ENCODE data around the gene ARHGEF7. TPM values are rescaled to one million over a fixed set of nuclear protein-coding genes. Genes with fewer than 3 reads are reported as not detected.

Gene ARHGEF7
- total RNA-seq, 1 experiment from 2014 or later: 46.2 TPM

DNA sequence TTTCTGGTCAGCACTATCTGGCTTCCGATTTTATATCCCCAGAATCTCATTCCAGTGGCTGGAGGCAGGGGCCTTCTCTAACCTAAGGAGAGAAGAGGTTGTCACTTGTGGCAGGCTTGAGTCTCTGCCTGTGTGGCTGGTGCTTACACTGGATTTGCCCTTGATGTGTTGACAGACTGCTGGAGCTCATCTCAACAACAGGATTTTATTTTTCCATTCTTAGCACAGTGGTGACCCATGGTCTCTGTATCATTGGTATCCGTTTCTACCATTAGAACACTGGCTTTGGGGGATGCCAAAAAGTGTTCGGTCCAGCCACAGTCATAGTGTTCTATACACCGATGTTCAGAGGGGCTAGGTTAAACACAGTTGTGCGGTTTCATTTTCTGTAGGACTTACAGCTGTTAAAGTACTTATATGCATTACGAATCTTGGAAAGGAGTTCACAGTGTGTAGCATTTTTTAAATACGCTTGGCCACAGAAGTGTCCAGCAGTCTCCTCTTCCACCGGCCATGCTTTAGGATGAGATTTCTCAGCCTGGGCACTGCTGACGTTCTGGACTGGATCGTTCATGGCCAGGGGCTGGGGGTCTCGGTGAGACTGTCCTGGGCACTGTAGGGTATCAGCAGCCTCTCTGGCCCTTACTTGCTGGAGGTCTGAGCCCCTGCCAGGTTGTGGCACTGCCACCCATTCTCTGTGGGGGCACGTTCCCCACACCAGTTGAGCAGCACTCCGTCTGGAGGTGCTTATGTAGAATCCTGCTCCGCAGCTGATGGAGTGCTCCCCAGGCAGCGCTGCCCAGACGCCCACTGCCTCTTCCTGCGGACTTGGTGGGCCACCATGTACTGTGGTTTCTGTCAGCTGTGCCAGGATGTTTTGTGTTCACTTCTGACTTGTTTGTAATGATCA lies 163.9 kb downstream of the ARHGEF7 start:
- intact Hi-C loops (cut with micrococcal nuclease): no loop called here
- Histone ChIP-seq H3K4me2 (ENCODE audit: low read length) (no peak overlapping the region), H3K27ac (ENCODE audit: low read depth, low read length) (no peak overlapping the region), H4K20me1 (ENCODE audit: insufficient read depth) (no peaks in the 10 kb centered on the region), H3K27me3 (ENCODE audit: insufficient read depth, low read length) (no peaks in the 10 kb centered on the region), H3K4me3 (replicated peaks in 1 of 2; ENCODE audit: low read depth in 1 of 2, low read length in 2 of 2) (no peak overlapping the region), H3K36me3 (ENCODE audit: control insufficient read depth in 1 of 2, insufficient read depth in 2 of 2, low read length in 2 of 2) (peaks cover 5 to 27% of the 10 kb centered on the region in 2 experiments), H3K9me2 (ENCODE audit: insufficient read depth) (no peaks in the 10 kb centered on the region), H3K9ac (ENCODE audit: low read length) (no peak overlapping the region), H2AFZ (ENCODE audit: low read depth, low read length, poor library complexity, severe bottlenecking) (no peak overlapping the region), H3K9me3 (ENCODE audit: control insufficient read depth in 1 of 2, insufficient read depth in 1 of 2, low read depth in 1 of 2, low read length in 2 of 2) (no peaks in the 10 kb centered on the region), H3K79me2 (ENCODE audit: insufficient read depth, low read length) (peaks cover 5% of the 10 kb centered on the region), H3K4me1 (ENCODE audit: control insufficient read depth in 1 of 2, insufficient read depth in 2 of 2, low read length in 2 of 2) (no peaks in the 10 kb centered on the region)
- POLR2A ChIA-PET: no interaction called here
- ATAC-seq (no peak), DNase-seq (ENCODE audit: low read depth, low spot score) (no peak)
- no TSS peak for BruUV-seq (replicated peaks)
- TF ChIP-seq POLR2AphosphoS5 (IDR thresholded peaks at IDR 0.05; ENCODE audit: low read depth, low read length) (no peak), ZBTB33 (IDR thresholded peaks at IDR 0.05; ENCODE audit: extremely low read depth, insufficient replicate concordance, low read length) (no peak), ZNF274 (IDR thresholded peaks at IDR 0.05; ENCODE audit: low read depth, low read length) (no peak), JUND (IDR thresholded peaks at IDR 0.05) (no peak), FOSL1 (IDR thresholded peaks at IDR 0.05; ENCODE audit: low read depth) (no peak), EZH2 (IDR thresholded peaks at IDR 0.05) (no peak), MAX (IDR thresholded peaks at IDR 0.05) (no peak), SIN3A (IDR thresholded peaks at IDR 0.05; ENCODE audit: low read depth) (no peak), ELF1 (IDR thresholded peaks at IDR 0.05; ENCODE audit: borderline replicate concordance, low read depth) (no peak), POLR2A (IDR thresholded peaks at IDR 0.05; ENCODE audit: borderline replicate concordance, extremely low read depth, insufficient read depth, insufficient read length) (no peak), ZFX (IDR thresholded peaks at IDR 0.05) (no peak), CBX3 (IDR thresholded peaks at IDR 0.05; ENCODE audit: low read depth) (no peak), TCF7L2 (IDR thresholded peaks at IDR 0.05; ENCODE audit: borderline replicate concordance, extremely low read depth, insufficient read depth, insufficient read length) (no peak), EGR1 (IDR thresholded peaks at IDR 0.05; ENCODE audit: low read depth) (no peak)
- TF ChIP-seq, protein P1, sequence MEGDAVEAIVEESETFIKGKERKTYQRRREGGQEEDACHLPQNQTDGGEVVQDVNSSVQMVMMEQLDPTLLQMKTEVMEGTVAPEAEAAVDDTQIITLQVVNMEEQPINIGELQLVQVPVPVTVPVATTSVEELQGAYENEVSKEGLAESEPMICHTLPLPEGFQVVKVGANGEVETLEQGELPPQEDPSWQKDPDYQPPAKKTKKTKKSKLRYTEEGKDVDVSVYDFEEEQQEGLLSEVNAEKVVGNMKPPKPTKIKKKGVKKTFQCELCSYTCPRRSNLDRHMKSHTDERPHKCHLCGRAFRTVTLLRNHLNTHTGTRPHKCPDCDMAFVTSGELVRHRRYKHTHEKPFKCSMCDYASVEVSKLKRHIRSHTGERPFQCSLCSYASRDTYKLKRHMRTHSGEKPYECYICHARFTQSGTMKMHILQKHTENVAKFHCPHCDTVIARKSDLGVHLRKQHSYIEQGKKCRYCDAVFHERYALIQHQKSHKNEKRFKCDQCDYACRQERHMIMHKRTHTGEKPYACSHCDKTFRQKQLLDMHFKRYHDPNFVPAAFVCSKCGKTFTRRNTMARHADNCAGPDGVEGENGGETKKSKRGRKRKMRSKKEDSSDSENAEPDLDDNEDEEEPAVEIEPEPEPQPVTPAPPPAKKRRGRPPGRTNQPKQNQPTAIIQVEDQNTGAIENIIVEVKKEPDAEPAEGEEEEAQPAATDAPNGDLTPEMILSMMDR (IDR thresholded peaks at IDR 0.05 in 2 of 3, conservative IDR thresholded peaks at IDR 0.05 in 1 of 3; ENCODE audit: borderline replicate concordance in 1 of 3, insufficient read depth in 1 of 3, low read depth in 2 of 3, low read length in 2 of 3): no peak
- TF ChIP-seq, protein P2, sequence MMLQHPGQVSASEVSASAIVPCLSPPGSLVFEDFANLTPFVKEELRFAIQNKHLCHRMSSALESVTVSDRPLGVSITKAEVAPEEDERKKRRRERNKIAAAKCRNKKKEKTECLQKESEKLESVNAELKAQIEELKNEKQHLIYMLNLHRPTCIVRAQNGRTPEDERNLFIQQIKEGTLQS (IDR thresholded peaks at IDR 0.05): no peak
- CTCF ChIA-PET: no interaction called here
- RAD21 ChIA-PET (ENCODE audit: low non-redundant PET in 1 of 2, low total read pairs in 2 of 2, uncharacterized antibody in 2 of 2, unreplicated experiment in 2 of 2): no interaction called here
